K562 (cell line): ENCODE results near the gene TMC6. TPM values are rescaled to one million over a fixed set of nuclear protein-coding genes. Genes with fewer than 3 reads are reported as not detected.

Experiments used
- BRD9 ChIP-seq: fragments of 450-650 bp; IDR thresholded peaks from 2 replicates; pipeline ENCODE4 v1.6.1; 2018; ENCODE audit warnings: low read depth; ENCODE audit not compliant: partially characterized antibody
- CSDE1 ChIP-seq, 2 experiments: fragments of 450-650 bp; IDR thresholded peaks; 2 replicates each; pipeline ENCODE4 v1.6.1; 2016; ENCODE audit warnings: mild to moderate bottlenecking in 1 of 2
- FOXJ2 ChIP-seq: fragments of 200-800 bp; sonication (Bioruptor generic); IDR thresholded peaks from 2 replicates; pipeline ENCODE4 v1.6.1; 2016; ENCODE audit warnings: missing genetic modification characterization, missing compliant biosample characterization
- HEY1 ChIP-seq: fragments of 250-450 bp; sonication (Bioruptor Pico); IDR thresholded peaks from 2 replicates; pipeline ENCODE4 v1.5.0; 2020; ENCODE audit warnings: mild to moderate bottlenecking, moderate library complexity, borderline replicate concordance
- POLR2A ChIP-seq: fragments of 450-650 bp; conservative IDR thresholded peaks from 2 replicates; pipeline ENCODE4 v1.6.1; 2016
- POLR2AphosphoS5 ChIP-seq: IDR thresholded peaks from 2 replicates; pipeline ENCODE4 v1.6.1; 2011; ENCODE audit warnings: mild to moderate bottlenecking, low read depth, low read length, moderate library complexity; ENCODE audit not compliant: control insufficient read depth, insufficient read depth
- SNRNP70 ChIP-seq: fragments of 200-400 bp; formaldehyde crosslinking; optimal IDR thresholded peaks from 2 replicates; pipeline ENCODE3; 2017; ENCODE audit warnings: low read depth, low read length
- STAT5A ChIP-seq: IDR thresholded peaks from 2 replicates; pipeline ENCODE4 v1.6.1; 2012; ENCODE audit warnings: low read length, inconsistent platforms, borderline replicate concordance
- TCF7L2 ChIP-seq: fragments of 150-350 bp; IDR thresholded peaks from 2 replicates; pipeline ENCODE4 v1.6.1; 2016; ENCODE audit warnings: low read depth, mild to moderate bottlenecking, low read length, moderate library complexity
- TEAD4 ChIP-seq, 2 experiments: sonication (generic) in 1 of 2; formaldehyde crosslinking in 1 of 2; IDR thresholded peaks; 2 replicates each; pipeline versions ENCODE4 v1.6.1 to v1.8.0; 2012 to 2022; ENCODE audit warnings: borderline replicate concordance in 1 of 2, inconsistent platforms in 1 of 2, low read length in 1 of 2, mild to moderate bottlenecking in 1 of 2, missing genetic modification reagents in 1 of 2
- XRCC5 ChIP-seq: fragments of 200-400 bp; formaldehyde crosslinking; IDR thresholded peaks from 2 replicates; pipeline ENCODE4 v1.6.1; 2017; ENCODE audit warnings: low read depth, mild to moderate bottlenecking, low read length
- ZNF354B ChIP-seq: fragments of 250-450 bp; sonication (Bioruptor Pico); IDR thresholded peaks from 2 replicates; pipeline ENCODE4 v1.4.0; 2020
- polyA plus RNA-seq, 8 experiments: library from polyadenylated mRNA; depleted of rRNA in 4 of 8; stranded (reverse) in 5 of 8; unstranded in 3 of 8; fragments of >200 nt; fragmentation: Nextera tagmentation in 2 of 8; fragmentation: Illumina TruSeq in 1 of 8; extraction: Ambion mirVana in 2 of 8; extraction: Trizol in 1 of 8; gene quantifications; 2 replicates each; pipeline versions ENCODE4 v1.2.1 to v1.2.3, GENCODE V29; 2011 to 2014; ENCODE audit warnings: inconsistent platforms in 1 of 8, missing spikeins in 1 of 8
- total RNA-seq, 7 experiments: library from RNA; depleted of rRNA in 6 of 7; stranded (reverse); fragments of >200 nt in 6 of 7; fragmentation: Illumina TruSeq in 2 of 7; extraction: Trizol in 2 of 7; gene quantifications; 2 replicates each; pipeline versions ENCODE4 v1.2.1 to v1.2.3, GENCODE V29; 2011 to 2021; ENCODE audit warnings: low replicate concordance in 1 of 7
- TF ChIP-seq, protein P1 (sequence below): fragments of 450-650 bp; IDR thresholded peaks from 2 replicates; pipeline ENCODE4 v1.6.1; 2016
- TF ChIP-seq, protein P2 (sequence below): fragments of 250-450 bp; sonication (Bioruptor Pico); IDR thresholded peaks from 2 replicates; pipeline ENCODE4 v1.8.0; 2022; ENCODE audit warnings: inconsistent platforms
- TF ChIP-seq, protein P3 (sequence below): sonication (generic); formaldehyde crosslinking; IDR thresholded peaks from 2 replicates; pipeline ENCODE4 v1.8.0; 2022; ENCODE audit warnings: missing genetic modification reagents, mild to moderate bottlenecking, moderate library complexity, borderline replicate concordance
- TF ChIP-seq, protein P4 (sequence below): fragments of 250-450 bp; sonication (Bioruptor Pico); IDR thresholded peaks from 2 replicates; pipeline ENCODE4 v1.5.0; 2021

TMC6 gene
- total and polyA plus RNA-seq, 9 of the 15 experiments (the other 6 are each of a cell fraction or from before 2014, with no cell fraction given) = 4.1 to 351 (median 66.9) TPM

DNA sequence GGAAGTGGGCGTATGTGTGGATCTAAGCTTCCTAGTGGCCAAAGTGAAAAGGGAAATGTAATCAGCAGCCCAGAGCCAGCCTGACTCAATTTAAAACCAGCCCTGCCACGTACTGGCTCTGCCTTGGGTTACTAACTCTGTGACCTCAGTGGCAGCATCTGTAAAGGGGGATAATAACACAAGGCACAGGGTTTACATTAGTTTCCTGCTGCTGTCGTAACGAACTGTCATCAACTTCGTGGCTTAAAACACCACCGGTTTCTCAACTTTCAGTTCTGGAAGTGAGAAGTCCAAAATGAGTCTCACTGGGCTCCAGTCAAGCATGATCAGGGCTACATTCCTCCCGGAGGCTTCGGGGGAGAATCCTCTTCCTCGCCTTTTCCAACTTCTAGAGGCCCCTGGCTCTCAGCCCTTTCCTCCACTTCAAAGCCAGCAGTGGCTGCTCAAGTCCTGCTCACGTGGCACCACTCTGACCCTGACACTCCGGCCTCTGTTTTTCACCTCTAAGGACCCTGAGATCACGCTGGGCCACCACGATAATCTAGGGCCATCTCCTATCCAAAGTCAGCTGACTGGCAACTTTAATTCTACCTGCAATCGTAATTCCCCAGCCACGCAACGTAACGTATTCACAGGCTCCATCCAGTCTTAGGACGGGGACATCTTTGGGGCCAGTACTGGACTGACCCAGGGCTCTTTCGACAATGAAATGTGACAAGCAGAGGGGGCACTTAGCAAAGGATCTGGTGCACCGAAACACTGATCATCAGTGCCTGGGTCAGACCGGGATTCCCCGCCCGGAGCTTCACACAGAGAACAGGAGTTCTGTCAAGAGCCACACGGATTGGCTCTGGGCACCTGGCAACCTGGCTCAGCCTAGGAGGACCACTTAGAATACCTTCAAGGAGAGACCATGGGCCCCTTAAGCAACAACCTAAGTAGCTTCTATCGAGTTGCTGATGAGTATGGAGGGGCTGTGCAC, 14.5 kb downstream of the TMC6 start (continued):
- TF ChIP-seq TEAD4 (IDR thresholded peaks at IDR 0.05; ENCODE audit: low read length) (no peak), TEAD4 (CRISPR knock-in tag; IDR thresholded peaks at IDR 0.05; ENCODE audit: borderline replicate concordance) (no peak), HEY1 (CRISPR knock-in tag) (no peak), POLR2AphosphoS5 (peak; percentile 5; the same call in 1 of the 2 replicates), POLR2A (peak; percentile 38; the same call in 1 of the 2 replicates), BRD9 (no peak), TCF7L2 (no peak), XRCC5 (no peak), CSDE1 (IDR thresholded peaks at IDR 0.05) (no peak), SNRNP70 (peak; percentile 41), ZNF354B (no peak), STAT5A (no peak), FOXJ2 (no peak)
- TF ChIP-seq, protein P1, sequence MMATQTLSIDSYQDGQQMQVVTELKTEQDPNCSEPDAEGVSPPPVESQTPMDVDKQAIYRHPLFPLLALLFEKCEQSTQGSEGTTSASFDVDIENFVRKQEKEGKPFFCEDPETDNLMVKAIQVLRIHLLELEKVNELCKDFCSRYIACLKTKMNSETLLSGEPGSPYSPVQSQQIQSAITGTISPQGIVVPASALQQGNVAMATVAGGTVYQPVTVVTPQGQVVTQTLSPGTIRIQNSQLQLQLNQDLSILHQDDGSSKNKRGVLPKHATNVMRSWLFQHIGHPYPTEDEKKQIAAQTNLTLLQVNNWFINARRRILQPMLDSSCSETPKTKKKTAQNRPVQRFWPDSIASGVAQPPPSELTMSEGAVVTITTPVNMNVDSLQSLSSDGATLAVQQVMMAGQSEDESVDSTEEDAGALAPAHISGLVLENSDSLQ = no peak
- TF ChIP-seq, protein P2, sequence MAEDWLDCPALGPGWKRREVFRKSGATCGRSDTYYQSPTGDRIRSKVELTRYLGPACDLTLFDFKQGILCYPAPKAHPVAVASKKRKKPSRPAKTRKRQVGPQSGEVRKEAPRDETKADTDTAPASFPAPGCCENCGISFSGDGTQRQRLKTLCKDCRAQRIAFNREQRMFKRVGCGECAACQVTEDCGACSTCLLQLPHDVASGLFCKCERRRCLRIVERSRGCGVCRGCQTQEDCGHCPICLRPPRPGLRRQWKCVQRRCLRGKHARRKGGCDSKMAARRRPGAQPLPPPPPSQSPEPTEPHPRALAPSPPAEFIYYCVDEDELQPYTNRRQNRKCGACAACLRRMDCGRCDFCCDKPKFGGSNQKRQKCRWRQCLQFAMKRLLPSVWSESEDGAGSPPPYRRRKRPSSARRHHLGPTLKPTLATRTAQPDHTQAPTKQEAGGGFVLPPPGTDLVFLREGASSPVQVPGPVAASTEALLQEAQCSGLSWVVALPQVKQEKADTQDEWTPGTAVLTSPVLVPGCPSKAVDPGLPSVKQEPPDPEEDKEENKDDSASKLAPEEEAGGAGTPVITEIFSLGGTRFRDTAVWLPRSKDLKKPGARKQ (CRISPR knock-in tag) = no peak
- TF ChIP-seq, protein P3, sequence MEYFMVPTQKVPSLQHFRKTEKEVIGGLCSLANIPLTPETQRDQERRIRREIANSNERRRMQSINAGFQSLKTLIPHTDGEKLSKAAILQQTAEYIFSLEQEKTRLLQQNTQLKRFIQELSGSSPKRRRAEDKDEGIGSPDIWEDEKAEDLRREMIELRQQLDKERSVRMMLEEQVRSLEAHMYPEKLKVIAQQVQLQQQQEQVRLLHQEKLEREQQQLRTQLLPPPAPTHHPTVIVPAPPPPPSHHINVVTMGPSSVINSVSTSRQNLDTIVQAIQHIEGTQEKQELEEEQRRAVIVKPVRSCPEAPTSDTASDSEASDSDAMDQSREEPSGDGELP = 0 out of 2 replicates have a peak, but pooled peaks have one; percentile 17
- TF ChIP-seq, protein P4, sequence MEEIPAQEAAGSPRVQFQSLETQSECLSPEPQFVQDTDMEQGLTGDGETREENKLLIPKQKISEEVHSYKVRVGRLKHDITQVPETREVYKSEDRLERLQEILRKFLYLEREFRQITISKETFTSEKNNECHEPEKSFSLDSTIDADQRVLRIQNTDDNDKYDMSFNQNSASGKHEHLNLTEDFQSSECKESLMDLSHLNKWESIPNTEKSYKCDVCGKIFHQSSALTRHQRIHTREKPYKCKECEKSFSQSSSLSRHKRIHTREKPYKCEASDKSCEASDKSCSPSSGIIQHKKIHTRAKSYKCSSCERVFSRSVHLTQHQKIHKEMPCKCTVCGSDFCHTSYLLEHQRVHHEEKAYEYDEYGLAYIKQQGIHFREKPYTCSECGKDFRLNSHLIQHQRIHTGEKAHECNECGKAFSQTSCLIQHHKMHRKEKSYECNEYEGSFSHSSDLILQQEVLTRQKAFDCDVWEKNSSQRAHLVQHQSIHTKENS (CRISPR knock-in tag) = no peak
